ENCODE data around the gene NAA15.

The NAA15 gene

GRCh38 chr4:139265654-139266053, 35.7 kb upstream of the NAA15 start:
- POLR2A ChIA-PET, result interaction anchor here (0.9 to 2.2 kb wide), 6 partner anchors 11 to 35 kb away, joined by 3 to 8 read pairs (median 5); partner anchors contain the start of genes MGARP and NAA15
- no peak for DNase-seq (ENCODE audit: extremely low spot score)
- TF ChIP-seq LEF1 (IDR thresholded peaks at IDR 0.05; ENCODE audit: borderline replicate concordance) (no peak), CTBP1 (IDR thresholded peaks at IDR 0.05; ENCODE audit: borderline replicate concordance) (no peak), NFRKB (IDR thresholded peaks at IDR 0.05) (no peak), TARDBP (IDR thresholded peaks at IDR 0.05) (no peak), FOXM1 (IDR thresholded peaks at IDR 0.05; ENCODE audit: borderline replicate concordance) (no peak), L3MBTL2 (conservative IDR thresholded peaks at IDR 0.05) (no peak), ELF4 (IDR thresholded peaks at IDR 0.05) (no peak), ZNF384 (IDR thresholded peaks at IDR 0.05) (no peak), SUZ12 (IDR thresholded peaks at IDR 0.05) (no peak), FOXA1 (IDR thresholded peaks at IDR 0.05) (no peak), SP1 (IDR thresholded peaks at IDR 0.05) (no peak), HDGF (IDR thresholded peaks at IDR 0.05; ENCODE audit: borderline replicate concordance) (no peak), ARNT (IDR thresholded peaks at IDR 0.05) (no peak), FOXK2 (IDR thresholded peaks at IDR 0.05) (no peak), PKNOX1 (IDR thresholded peaks at IDR 0.05) (no peak), BHLHE40 (IDR thresholded peaks at IDR 0.05; ENCODE audit: borderline replicate concordance) (no peak)
- CTCF ChIA-PET, result interaction anchor here (0.7 to 1.5 kb wide), 3 partner anchors 10 to 15 kb away, joined by 3 to 8 read pairs (median 4); partner anchors contain the start of gene MGARP

- ChIA-PET CTCF (interaction anchor here (0.7 to 1.5 kb wide), 3 partner anchors 9 to 14 kb away, joined by 3 to 8 read pairs (median 4); partner anchors contain the start of gene MGARP), POLR2A (interaction anchor here (0.9 to 2.2 kb wide), 6 partner anchors 10 to 35 kb away, joined by 3 to 8 read pairs (median 5); partner anchors contain the start of genes MGARP and NAA15)
- no peak for DNase-seq (ENCODE audit: extremely low spot score)
Measured at GRCh38 chr4:139266208-139266582, 35.1 kb upstream of the NAA15 start.

GRCh38 chr4:139266583-139267257, 34.6 kb upstream of the NAA15 start:
- CTCF ChIA-PET, result interaction anchor here (0.7 to 1.5 kb wide), 4 partner anchors 9 to 29 kb away, joined by 3 to 8 read pairs (median 4); partner anchors contain the start of gene MGARP
- POLR2A ChIA-PET, result interaction anchor here (0.9 to 2.2 kb wide), 6 partner anchors 10 to 34 kb away, joined by 3 to 8 read pairs (median 5); partner anchors contain the start of genes MGARP and NAA15
- TF ChIP-seq PKNOX1 (IDR thresholded peaks at IDR 0.05) (peak; percentile 86), FOXK2 (IDR thresholded peaks at IDR 0.05) (no peak)
- peak; percentile 56 for DNase-seq (ENCODE audit: extremely low spot score)

More at GRCh38 chr4:139266208-139266582, 35.1 kb upstream of the NAA15 start:
- TF ChIP-seq FOXK2 (IDR thresholded peaks at IDR 0.05), result no peak
- TF ChIP-seq ARNT (IDR thresholded peaks at IDR 0.05), result no peak
- no peak for TF ChIP-seq FOXA1 (IDR thresholded peaks at IDR 0.05)
- TF ChIP-seq PKNOX1 (IDR thresholded peaks at IDR 0.05), result no peak
- TF ChIP-seq NFRKB (IDR thresholded peaks at IDR 0.05), result no peak
- TF ChIP-seq TARDBP (IDR thresholded peaks at IDR 0.05), result no peak
- no peak for TF ChIP-seq SP1 (IDR thresholded peaks at IDR 0.05)
- no peak for TF ChIP-seq SUZ12 (IDR thresholded peaks at IDR 0.05)
- no peak for TF ChIP-seq L3MBTL2 (conservative IDR thresholded peaks at IDR 0.05)
- no peak for TF ChIP-seq FOXM1 (IDR thresholded peaks at IDR 0.05; ENCODE audit: borderline replicate concordance)
- no peak for TF ChIP-seq ZNF384 (IDR thresholded peaks at IDR 0.05)
- TF ChIP-seq BHLHE40 (IDR thresholded peaks at IDR 0.05; ENCODE audit: borderline replicate concordance), result no peak
- no peak for TF ChIP-seq CTBP1 (IDR thresholded peaks at IDR 0.05; ENCODE audit: borderline replicate concordance)
- TF ChIP-seq HDGF (IDR thresholded peaks at IDR 0.05; ENCODE audit: borderline replicate concordance), result no peak
- no peak for TF ChIP-seq LEF1 (IDR thresholded peaks at IDR 0.05; ENCODE audit: borderline replicate concordance)
- no peak for TF ChIP-seq ELF4 (IDR thresholded peaks at IDR 0.05)

GRCh38 chr4:139267301-139267700, 34.0 kb upstream of the NAA15 start:
- POLR2A ChIA-PET, result interaction anchor here (1.7 to 2.2 kb wide), 2 partner anchors 9 to 13 kb away, joined by 5 to 8 read pairs; partner anchors contain the start of gene MGARP
- no peak for DNase-seq (ENCODE audit: extremely low spot score)
- CTCF ChIA-PET, result interaction anchor here (1.1 kb wide), 1 partner anchor 28 kb away, joined by 3 read pairs; no protein-coding TSS in a partner anchor
- TF ChIP-seq LEF1 (IDR thresholded peaks at IDR 0.05; ENCODE audit: borderline replicate concordance) (no peak), NFRKB (IDR thresholded peaks at IDR 0.05) (no peak), L3MBTL2 (conservative IDR thresholded peaks at IDR 0.05) (no peak), ELF4 (IDR thresholded peaks at IDR 0.05) (no peak), SUZ12 (IDR thresholded peaks at IDR 0.05) (no peak), BHLHE40 (IDR thresholded peaks at IDR 0.05; ENCODE audit: borderline replicate concordance) (no peak), ARNT (IDR thresholded peaks at IDR 0.05) (no peak), CTBP1 (IDR thresholded peaks at IDR 0.05; ENCODE audit: borderline replicate concordance) (no peak), FOXK2 (IDR thresholded peaks at IDR 0.05) (no peak), FOXM1 (IDR thresholded peaks at IDR 0.05; ENCODE audit: borderline replicate concordance) (no peak), TARDBP (IDR thresholded peaks at IDR 0.05) (no peak), FOXA1 (IDR thresholded peaks at IDR 0.05) (no peak), SP1 (IDR thresholded peaks at IDR 0.05) (no peak), HDGF (IDR thresholded peaks at IDR 0.05; ENCODE audit: borderline replicate concordance) (no peak), ZNF384 (IDR thresholded peaks at IDR 0.05) (no peak), PKNOX1 (IDR thresholded peaks at IDR 0.05) (no peak)

- CTCF ChIA-PET, result no interaction called here
- DNase-seq (ENCODE audit: extremely low spot score), result no peak
- TF ChIP-seq ELF4 (IDR thresholded peaks at IDR 0.05) (no peak), FOXK2 (IDR thresholded peaks at IDR 0.05) (no peak), PKNOX1 (IDR thresholded peaks at IDR 0.05) (no peak), SP1 (IDR thresholded peaks at IDR 0.05) (no peak), HDGF (IDR thresholded peaks at IDR 0.05; ENCODE audit: borderline replicate concordance) (no peak), FOXM1 (IDR thresholded peaks at IDR 0.05; ENCODE audit: borderline replicate concordance) (no peak)
- POLR2A ChIA-PET, result no interaction called here
Measured at GRCh38 chr4:139273835-139274234, 27.5 kb upstream of the NAA15 start.

All from HEK293T (cell line).